Measurements from ENCODE around the gene TMEM18. TPM values are rescaled to one million over a fixed set of nuclear protein-coding genes. Genes with fewer than 3 reads are reported as not detected.

TMEM18 gene
- total and polyA plus RNA-seq, 2 donors (not counting 1 experiment from before 2014, with no cell fraction given): 15.2 to 39.7 TPM

DNA sequence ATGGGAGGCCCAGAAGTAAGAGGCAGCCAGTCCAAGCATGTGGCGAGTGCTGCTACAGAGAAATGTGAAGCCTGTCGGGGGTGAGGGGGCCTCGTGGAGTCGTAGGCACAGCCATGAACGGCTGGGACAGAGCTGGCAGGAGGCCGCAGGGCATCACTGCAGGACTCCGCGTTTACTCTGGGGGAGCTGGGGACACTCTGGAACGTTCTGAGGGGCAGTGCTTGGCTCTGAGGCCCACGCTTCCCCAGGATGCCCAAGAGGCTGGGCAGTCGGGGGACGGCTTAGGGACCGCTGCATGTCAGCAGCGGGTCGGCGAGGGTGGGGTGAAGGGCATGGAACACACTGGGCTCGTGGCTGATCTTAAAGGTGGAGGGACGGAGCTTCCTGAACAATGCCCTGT is 6.6 kb downstream of the TMEM18 start:
- Histone ChIP-seq H3K27ac (ENCODE audit: insufficient read depth, low read length) (no peak overlapping the region), H3K9ac (ENCODE audit: insufficient read depth, low read length) (no peak overlapping the region), H3K4me3 (replicated peaks in 1 of 4; ENCODE audit: control extremely low read depth in 1 of 4, insufficient read depth in 1 of 4, low read depth in 3 of 4, low read length in 4 of 4) (no peak overlapping the region), H3K27me3 (ENCODE audit: control insufficient read depth, insufficient read depth, low read length) (no peaks in the 10 kb centered on the region), H2AFZ (ENCODE audit: low read length) (no peak overlapping the region), H3K4me2 (ENCODE audit: extremely low read depth, insufficient read depth, low read length) (no peak overlapping the region), H3K9me3 (ENCODE audit: control insufficient read depth, insufficient read depth, low read depth, low read length) (no peaks in the 10 kb centered on the region), H3K79me2 (ENCODE audit: control insufficient read depth, insufficient read depth, low read length) (peaks cover 19% of the 10 kb centered on the region), H3K36me3 (ENCODE audit: control insufficient read depth, insufficient read depth, low read length) (peaks cover 8% of the 10 kb centered on the region), H3K4me1 (ENCODE audit: control insufficient read depth, extremely low read depth, insufficient read depth, low read length) (peaks cover 18% of the 10 kb centered on the region), H4K20me1 (ENCODE audit: control insufficient read depth, extremely low read depth, insufficient read depth, low read length) (no peaks in the 10 kb centered on the region)
- TF ChIP-seq, protein P1, sequence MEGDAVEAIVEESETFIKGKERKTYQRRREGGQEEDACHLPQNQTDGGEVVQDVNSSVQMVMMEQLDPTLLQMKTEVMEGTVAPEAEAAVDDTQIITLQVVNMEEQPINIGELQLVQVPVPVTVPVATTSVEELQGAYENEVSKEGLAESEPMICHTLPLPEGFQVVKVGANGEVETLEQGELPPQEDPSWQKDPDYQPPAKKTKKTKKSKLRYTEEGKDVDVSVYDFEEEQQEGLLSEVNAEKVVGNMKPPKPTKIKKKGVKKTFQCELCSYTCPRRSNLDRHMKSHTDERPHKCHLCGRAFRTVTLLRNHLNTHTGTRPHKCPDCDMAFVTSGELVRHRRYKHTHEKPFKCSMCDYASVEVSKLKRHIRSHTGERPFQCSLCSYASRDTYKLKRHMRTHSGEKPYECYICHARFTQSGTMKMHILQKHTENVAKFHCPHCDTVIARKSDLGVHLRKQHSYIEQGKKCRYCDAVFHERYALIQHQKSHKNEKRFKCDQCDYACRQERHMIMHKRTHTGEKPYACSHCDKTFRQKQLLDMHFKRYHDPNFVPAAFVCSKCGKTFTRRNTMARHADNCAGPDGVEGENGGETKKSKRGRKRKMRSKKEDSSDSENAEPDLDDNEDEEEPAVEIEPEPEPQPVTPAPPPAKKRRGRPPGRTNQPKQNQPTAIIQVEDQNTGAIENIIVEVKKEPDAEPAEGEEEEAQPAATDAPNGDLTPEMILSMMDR (conservative IDR thresholded peaks at IDR 0.05 in 1 of 2, IDR thresholded peaks at IDR 0.05 in 1 of 2; ENCODE audit: low read depth in 1 of 2, low read length in 2 of 2): no peak
- no peak for TF ChIP-seq EZH2 (IDR thresholded peaks at IDR 0.05; ENCODE audit: low read length, missing control alignments)
- no peak for DNase-seq (ENCODE audit: low read depth in 2 of 2)

DNA sequence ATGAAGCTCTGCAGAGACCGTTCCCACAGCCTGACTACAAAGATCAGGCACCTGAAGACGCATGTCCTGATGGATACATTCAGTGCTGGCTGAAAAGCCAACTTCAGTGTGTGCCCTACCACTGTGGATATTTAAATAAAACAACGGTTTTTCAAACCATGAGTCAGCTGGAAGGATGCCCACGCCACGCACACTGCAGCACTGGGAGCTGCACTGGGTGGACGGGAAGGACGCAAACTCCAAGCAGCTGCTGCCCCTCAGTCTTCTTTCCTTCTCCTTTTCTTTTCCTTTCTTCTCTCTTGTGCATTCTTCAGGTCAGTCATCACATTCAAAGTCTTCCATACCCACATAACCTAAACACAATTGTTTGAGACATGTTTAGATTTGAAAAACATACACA is 7.9 kb downstream of the TMEM18 start:
- Histone ChIP-seq H3K4me2 (ENCODE audit: extremely low read depth, insufficient read depth, low read length) (no peak overlapping the region), H2AFZ (ENCODE audit: low read length) (no peak overlapping the region), H3K36me3 (ENCODE audit: control insufficient read depth, insufficient read depth, low read length) (peaks cover 8% of the 10 kb centered on the region), H3K9ac (ENCODE audit: insufficient read depth, low read length) (no peak overlapping the region), H3K27me3 (ENCODE audit: control insufficient read depth, insufficient read depth, low read length) (no peaks in the 10 kb centered on the region), H3K4me3 (replicated peaks in 1 of 4; ENCODE audit: control extremely low read depth in 1 of 4, insufficient read depth in 1 of 4, low read depth in 3 of 4, low read length in 4 of 4) (no peak overlapping the region), H3K4me1 (ENCODE audit: control insufficient read depth, extremely low read depth, insufficient read depth, low read length) (peaks cover 11% of the 10 kb centered on the region), H3K27ac (ENCODE audit: insufficient read depth, low read length) (no peak overlapping the region), H3K9me3 (ENCODE audit: control insufficient read depth, insufficient read depth, low read depth, low read length) (no peaks in the 10 kb centered on the region), H4K20me1 (ENCODE audit: control insufficient read depth, extremely low read depth, insufficient read depth, low read length) (no peaks in the 10 kb centered on the region), H3K79me2 (ENCODE audit: control insufficient read depth, insufficient read depth, low read length) (peaks cover 10% of the 10 kb centered on the region)
- DNase-seq (ENCODE audit: low read depth in 2 of 2): peak; percentile 71 to 76
- TF ChIP-seq, protein P1 (conservative IDR thresholded peaks at IDR 0.05 in 1 of 2, IDR thresholded peaks at IDR 0.05 in 1 of 2; ENCODE audit: low read depth in 1 of 2, low read length in 2 of 2): no peak
- TF ChIP-seq EZH2 (IDR thresholded peaks at IDR 0.05; ENCODE audit: low read length, missing control alignments): no peak

DNA sequence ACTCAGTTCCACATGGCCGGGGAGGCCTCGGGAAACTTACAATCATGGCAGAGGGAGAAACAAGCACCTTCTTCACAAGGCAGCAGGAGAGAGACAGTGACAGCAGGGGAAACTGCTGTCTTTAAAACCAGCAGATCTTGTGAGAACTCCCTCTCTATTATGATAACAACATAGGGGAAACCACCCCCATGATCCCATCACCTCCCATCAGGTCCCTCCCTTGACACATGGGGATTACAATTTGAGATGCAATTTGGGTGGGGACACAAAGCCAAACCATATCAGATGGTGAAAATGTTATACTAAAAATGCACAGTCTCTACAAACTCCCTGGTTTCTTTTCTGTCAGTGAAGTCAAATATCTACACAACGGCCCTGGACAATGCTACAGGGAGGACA is 9.2 kb downstream of the TMEM18 start:
- peaks cover 7% of the 10 kb centered on the region for H3K79me2 ChIP-seq (ENCODE audit: control insufficient read depth, insufficient read depth, low read length)
- H4K20me1 ChIP-seq (ENCODE audit: control insufficient read depth, extremely low read depth, insufficient read depth, low read length): no peaks in the 10 kb centered on the region
- H3K27ac ChIP-seq (ENCODE audit: insufficient read depth, low read length): no peak overlapping the region
- peaks cover under 1% of the 10 kb centered on the region for H3K4me1 ChIP-seq (ENCODE audit: control insufficient read depth, extremely low read depth, insufficient read depth, low read length)
- no peak for DNase-seq (ENCODE audit: low read depth in 2 of 2)
- no peak overlapping the region for H3K4me3 ChIP-seq (replicated peaks in 1 of 4; ENCODE audit: control extremely low read depth in 1 of 4, insufficient read depth in 1 of 4, low read depth in 3 of 4, low read length in 4 of 4)
- TF ChIP-seq, protein P1 (conservative IDR thresholded peaks at IDR 0.05 in 1 of 2, IDR thresholded peaks at IDR 0.05 in 1 of 2; ENCODE audit: low read depth in 1 of 2, low read length in 2 of 2): no peak
- TF ChIP-seq EZH2 (IDR thresholded peaks at IDR 0.05; ENCODE audit: low read length, missing control alignments): no peak
- H3K27me3 ChIP-seq (ENCODE audit: control insufficient read depth, insufficient read depth, low read length): no peaks in the 10 kb centered on the region
- H3K4me2 ChIP-seq (ENCODE audit: extremely low read depth, insufficient read depth, low read length): no peak overlapping the region
- H3K9ac ChIP-seq (ENCODE audit: insufficient read depth, low read length): no peak overlapping the region
- H3K36me3 ChIP-seq (ENCODE audit: control insufficient read depth, insufficient read depth, low read length): peaks cover 8% of the 10 kb centered on the region
- no peaks in the 10 kb centered on the region for H3K9me3 ChIP-seq (ENCODE audit: control insufficient read depth, insufficient read depth, low read depth, low read length)
- no peak overlapping the region for H2AFZ ChIP-seq (ENCODE audit: low read length)

Data from fibroblast of lung (primary cell).